Ramos (cell line): Measurements from ENCODE around the gene DNAH9.

ENCODE experiments used
- in situ Hi-C: fragments of 300-500 bp; cut with MboI; formaldehyde crosslinking; loops from one replicate; pipeline ENCODE4 v1.14.3; 2022; ENCODE audit warnings: low sequenced_read_pairs; ENCODE audit not compliant: unreplicated experiment

The DNAH9 gene, protein sequence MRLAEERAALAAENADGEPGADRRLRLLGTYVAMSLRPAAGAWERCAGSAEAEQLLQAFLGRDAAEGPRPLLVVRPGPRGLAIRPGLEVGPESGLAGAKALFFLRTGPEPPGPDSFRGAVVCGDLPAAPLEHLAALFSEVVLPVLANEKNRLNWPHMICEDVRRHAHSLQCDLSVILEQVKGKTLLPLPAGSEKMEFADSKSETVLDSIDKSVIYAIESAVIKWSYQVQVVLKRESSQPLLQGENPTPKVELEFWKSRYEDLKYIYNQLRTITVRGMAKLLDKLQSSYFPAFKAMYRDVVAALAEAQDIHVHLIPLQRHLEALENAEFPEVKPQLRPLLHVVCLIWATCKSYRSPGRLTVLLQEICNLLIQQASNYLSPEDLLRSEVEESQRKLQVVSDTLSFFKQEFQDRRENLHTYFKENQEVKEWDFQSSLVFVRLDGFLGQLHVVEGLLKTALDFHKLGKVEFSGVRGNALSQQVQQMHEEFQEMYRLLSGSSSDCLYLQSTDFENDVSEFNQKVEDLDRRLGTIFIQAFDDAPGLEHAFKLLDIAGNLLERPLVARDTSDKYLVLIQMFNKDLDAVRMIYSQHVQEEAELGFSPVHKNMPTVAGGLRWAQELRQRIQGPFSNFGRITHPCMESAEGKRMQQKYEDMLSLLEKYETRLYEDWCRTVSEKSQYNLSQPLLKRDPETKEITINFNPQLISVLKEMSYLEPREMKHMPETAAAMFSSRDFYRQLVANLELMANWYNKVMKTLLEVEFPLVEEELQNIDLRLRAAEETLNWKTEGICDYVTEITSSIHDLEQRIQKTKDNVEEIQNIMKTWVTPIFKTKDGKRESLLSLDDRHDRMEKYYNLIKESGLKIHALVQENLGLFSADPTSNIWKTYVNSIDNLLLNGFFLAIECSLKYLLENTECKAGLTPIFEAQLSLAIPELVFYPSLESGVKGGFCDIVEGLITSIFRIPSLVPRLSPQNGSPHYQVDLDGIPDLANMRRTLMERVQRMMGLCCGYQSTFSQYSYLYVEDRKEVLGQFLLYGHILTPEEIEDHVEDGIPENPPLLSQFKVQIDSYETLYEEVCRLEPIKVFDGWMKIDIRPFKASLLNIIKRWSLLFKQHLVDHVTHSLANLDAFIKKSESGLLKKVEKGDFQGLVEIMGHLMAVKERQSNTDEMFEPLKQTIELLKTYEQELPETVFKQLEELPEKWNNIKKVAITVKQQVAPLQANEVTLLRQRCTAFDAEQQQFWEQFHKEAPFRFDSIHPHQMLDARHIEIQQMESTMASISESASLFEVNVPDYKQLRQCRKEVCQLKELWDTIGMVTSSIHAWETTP (N-terminal part only)

DNA sequence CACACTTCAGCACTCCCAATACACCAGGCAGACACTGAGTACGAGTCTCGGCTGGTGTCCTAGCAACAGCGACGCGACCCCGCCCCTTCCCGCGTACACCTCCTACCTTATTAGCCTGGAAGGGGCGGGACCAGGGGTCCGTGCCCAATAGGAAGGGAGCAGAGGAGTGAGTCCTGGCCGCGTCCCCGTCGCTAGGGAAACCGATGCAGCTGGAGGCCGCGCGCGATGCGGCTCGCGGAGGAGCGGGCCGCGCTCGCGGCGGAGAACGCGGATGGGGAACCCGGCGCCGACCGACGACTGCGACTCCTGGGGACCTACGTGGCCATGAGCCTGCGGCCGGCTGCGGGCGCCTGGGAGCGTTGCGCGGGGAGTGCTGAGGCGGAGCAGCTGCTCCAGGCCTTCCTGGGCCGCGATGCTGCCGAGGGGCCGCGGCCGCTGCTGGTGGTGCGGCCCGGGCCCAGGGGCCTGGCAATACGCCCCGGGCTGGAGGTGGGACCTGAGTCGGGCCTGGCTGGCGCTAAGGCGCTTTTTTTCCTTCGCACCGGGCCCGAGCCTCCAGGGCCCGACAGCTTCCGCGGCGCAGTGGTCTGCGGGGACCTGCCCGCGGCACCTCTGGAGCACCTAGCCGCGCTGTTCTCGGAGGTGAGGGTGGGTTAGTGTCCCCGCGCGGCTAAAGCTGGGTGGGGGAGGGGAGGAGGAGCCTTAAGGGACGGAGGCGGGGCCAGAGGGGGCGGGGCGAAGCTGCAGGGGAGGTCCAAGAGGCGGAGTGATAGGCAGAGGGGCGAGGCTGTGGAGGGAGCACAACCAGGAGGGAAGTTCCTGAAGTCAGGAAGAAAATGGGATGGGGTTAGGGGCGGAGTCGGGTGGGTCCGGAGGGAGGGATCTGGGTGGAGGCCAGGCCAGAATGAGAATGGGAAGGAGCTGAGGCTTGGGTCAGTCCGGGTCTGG lies at the start of gene DNAH9:
TSS of gene DNAH9 (plus strand) at position 197 of the 948 bp plus-strand sequence. CDS start at position 226, 29 bp downstream.
- in situ Hi-C loops: no loop called here

GRCh38 chr17:11550431-11550830 lies 47.8 kb upstream of the DNAH9 start:
- in situ Hi-C loops: no loop called here

DNA sequence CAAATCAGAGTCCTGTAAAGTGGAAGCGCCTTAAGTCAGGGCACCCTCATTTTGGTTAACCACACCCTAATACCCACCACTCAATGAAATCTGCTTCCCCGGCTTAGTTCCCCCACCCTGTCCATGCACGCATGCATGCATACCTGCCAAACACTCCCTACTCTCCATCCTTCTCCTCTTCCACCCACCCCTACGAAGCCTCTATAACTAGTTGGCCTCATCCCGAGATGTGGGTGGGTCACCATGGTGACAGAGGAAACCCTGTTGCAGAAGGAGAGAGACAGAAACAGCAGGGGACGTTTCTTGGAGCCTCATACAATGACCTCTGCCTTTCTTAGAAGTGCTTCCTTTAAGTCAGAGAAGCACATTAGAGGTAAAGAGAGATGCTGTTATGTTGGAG lies 46.8 kb upstream of the DNAH9 start:
- in situ Hi-C loops: no loop called here

GRCh38 chr17:11553135-11553534 lies 45.1 kb upstream of the DNAH9 start:
- in situ Hi-C loops: no loop called here

DNA sequence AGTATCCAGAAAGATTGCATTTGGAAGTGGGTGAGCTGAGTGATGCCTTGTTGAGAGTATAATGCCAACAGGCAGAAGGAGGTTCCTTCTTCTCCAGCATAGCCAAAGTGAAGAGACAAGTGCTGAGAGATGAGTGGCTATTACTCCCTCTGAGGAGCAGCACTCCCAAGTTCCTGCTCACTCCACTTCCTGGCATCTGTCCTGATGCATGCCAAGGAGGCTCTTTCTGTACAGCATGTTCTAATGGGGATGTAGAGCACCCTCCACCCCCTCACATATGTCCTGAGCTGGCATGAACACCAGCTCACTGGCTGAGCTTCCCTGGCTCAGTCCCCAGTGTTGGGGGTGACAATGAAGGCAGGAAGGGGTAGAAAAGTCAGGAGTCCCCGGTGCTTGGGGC lies 44.2 kb upstream of the DNAH9 start:
- in situ Hi-C loops: no loop called here

GRCh38 chr17:11554542-11554941 lies 43.7 kb upstream of the DNAH9 start:
- in situ Hi-C loops: no loop called here

DNA sequence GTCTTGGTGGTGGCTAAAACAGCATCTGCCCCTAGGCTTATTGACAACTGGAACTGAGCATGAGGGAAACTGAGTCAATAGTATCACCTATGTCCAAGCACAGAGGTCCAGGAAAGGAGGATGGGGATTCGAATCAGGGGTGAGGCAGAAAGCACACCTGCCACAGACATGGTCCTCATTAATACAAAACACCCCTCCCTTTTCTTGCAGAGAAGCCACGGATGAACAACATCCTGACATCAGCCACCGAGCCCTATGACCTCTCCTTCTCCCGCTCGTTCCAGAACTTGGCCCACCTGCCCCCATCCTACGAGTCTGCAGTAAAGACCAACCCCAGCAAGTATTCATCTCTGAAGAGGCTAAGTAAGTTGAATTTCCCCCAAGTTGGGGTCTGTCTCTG lies 42.7 kb upstream of the DNAH9 start:
- in situ Hi-C loops: no loop called here

- in situ Hi-C loops: no loop called here
Measured at GRCh38 chr17:11557727-11558452, 40.4 kb upstream of the DNAH9 start.

GRCh38 chr17:11558681-11559234 lies 39.5 kb upstream of the DNAH9 start:
- in situ Hi-C loops: no loop called here

GRCh38 chr17:11559601-11560000 lies 38.7 kb upstream of the DNAH9 start:
- in situ Hi-C loops: no loop called here

- in situ Hi-C loops: no loop called here
Measured at GRCh38 chr17:11561281-11561680, 37.0 kb upstream of the DNAH9 start.

DNA sequence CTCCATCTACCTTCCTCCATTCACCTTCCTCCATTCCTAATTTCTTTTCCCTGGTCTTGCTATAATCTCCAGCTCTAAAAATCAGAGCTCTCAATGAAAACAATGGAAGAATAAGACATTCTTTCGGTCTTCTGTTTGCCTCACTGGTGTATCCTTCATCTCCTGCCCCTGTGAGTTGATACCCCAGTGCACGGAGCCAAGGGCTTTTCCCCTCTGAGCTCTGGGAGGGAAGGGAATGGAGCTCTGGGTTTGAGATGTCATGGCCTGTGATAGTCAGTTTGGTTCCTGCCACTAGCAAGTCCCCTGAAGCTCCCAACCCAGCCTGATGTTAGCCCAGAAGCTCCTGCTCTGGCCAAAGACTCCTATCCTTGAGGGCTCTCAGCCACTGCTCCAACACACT lies 36.6 kb upstream of the DNAH9 start:
- in situ Hi-C loops: no loop called here

- in situ Hi-C loops: no loop called here
Measured at GRCh38 chr17:11564589-11565380, 33.5 kb upstream of the DNAH9 start.

DNA sequence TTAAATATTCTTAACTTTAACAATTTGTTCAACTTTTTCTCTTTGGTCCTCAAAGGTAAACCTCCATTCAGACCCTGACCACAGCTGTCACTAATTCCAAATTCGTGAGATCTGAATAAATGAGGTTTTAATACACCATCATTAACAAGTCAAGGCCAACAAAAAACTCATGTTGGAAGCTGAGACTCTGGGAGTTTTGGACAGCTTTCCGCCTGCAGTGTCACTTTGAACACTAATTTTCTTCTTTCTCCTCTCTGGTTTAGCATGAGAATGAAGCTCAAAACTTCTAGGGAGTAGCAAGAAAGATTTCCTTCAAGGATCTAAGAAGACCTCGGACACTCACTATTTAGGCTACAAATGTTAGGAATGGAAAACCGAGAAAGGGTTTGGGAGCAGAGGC lies 32.7 kb upstream of the DNAH9 start:
- in situ Hi-C loops: no loop called here

- in situ Hi-C loops: no loop called here
Measured at GRCh38 chr17:11578998-11579397, 19.3 kb upstream of the DNAH9 start.

DNA sequence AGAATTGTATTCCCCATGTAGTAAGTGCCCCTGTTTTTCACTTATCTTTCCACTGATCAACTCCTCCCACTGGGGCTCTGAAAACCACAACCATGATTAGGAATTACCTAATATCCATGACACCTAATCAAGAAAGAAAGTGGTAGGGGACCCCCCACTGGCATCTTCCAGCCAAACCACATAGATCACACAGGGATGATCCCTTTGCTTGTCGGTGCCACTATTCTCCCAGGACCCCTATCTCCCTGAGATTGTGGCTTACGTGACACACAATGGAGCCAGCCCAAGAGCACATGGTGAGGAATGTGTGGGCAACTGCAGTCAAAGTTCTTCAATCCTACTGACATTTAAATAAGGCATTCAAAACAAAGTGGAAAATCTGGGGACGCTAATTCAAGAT lies 17.6 kb upstream of the DNAH9 start:
- in situ Hi-C loops: no loop called here

DNA sequence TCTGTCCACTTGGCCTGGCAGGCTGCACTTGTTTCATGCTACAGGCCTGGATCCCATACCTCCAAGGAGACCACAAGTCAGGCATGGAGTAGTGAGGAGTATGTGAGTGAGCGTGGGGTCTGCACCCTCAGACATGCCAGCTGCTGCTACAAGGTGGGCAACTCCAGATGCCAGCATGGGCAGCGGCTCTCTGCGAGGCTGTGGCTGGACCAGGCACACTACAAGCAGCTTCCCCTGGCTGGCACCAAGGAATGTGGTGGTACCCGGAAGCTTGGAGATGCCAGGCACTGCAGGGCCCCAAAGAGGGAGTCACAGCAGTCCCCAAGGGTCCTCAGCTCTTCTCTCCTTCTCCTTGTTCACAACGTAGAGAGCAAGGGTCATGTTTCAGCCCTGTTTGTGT lies 16.1 kb upstream of the DNAH9 start:
- in situ Hi-C loops: no loop called here
